Measurements from ENCODE around the gene VAX1. TPM values are rescaled to one million over a fixed set of nuclear protein-coding genes. Genes with fewer than 3 reads are reported as not detected.
"Not testable (repeated sequence)": the region's sequence is repeated elsewhere in the genome, so short reads cannot be mapped to it uniquely, and the experiment has no call there.

VAX1 gene
- total RNA-seq, 2 experiments from 2014 or later, result not detected

- DNase-seq, result no peak
- no peak for ATAC-seq
- H3K4me1 Mint-ChIP-seq, result no peaks in the 10 kb centered on the region
- no peaks in the 10 kb centered on the region for H3K36me3 Mint-ChIP-seq
- H3K27me3 Mint-ChIP-seq, result no peaks in the 10 kb centered on the region
- no peak overlapping the region for H3K4me3 Mint-ChIP-seq
- no peak overlapping the region for H3K27ac Mint-ChIP-seq
- CTCF ChIA-PET, result no interaction called here
- peaks cover 1% of the 10 kb centered on the region for H3K9me3 Mint-ChIP-seq (ENCODE audit: low read depth)
Observed at GRCh38 chr10:117107238-117107637, 30.8 kb downstream of the VAX1 start.

- ATAC-seq (no peak), DNase-seq (no peak)
- CTCF ChIA-PET, result no interaction called here
- no peaks in the 10 kb centered on the region for H3K27me3 Mint-ChIP-seq
- H3K4me1 Mint-ChIP-seq, result no peaks in the 10 kb centered on the region
- H3K36me3 Mint-ChIP-seq, result no peaks in the 10 kb centered on the region
- no peak overlapping the region for H3K4me3 Mint-ChIP-seq
- no peak overlapping the region for H3K27ac Mint-ChIP-seq
- H3K9me3 Mint-ChIP-seq (ENCODE audit: low read depth), result no peaks in the 10 kb centered on the region
Observed at GRCh38 chr10:117096599-117097201, 41.4 kb downstream of the VAX1 start.

GRCh38 chr10:117094856-117095255, 43.2 kb downstream of the VAX1 start:
- no peaks in the 10 kb centered on the region for H3K27me3 Mint-ChIP-seq
- no peak overlapping the region for H3K27ac Mint-ChIP-seq
- ATAC-seq (no peak), DNase-seq (no peak)
- H3K4me3 Mint-ChIP-seq, result no peak overlapping the region
- no peaks in the 10 kb centered on the region for H3K4me1 Mint-ChIP-seq
- H3K9me3 Mint-ChIP-seq (ENCODE audit: low read depth), result no peaks in the 10 kb centered on the region
- no peaks in the 10 kb centered on the region for H3K36me3 Mint-ChIP-seq
- CTCF ChIA-PET, result no interaction called here

- Mint-ChIP-seq H3K27me3 (no peaks in the 10 kb centered on the region), H3K36me3 (no peaks in the 10 kb centered on the region), H3K9me3 (ENCODE audit: low read depth) (no peaks in the 10 kb centered on the region), H3K4me3 (no peak overlapping the region), H3K4me1 (no peaks in the 10 kb centered on the region), H3K27ac (no peak overlapping the region)
- no peak for ATAC-seq
- DNase-seq, result no peak
- CTCF ChIA-PET, result no interaction called here
Observed at GRCh38 chr10:117092386-117092785, 45.7 kb downstream of the VAX1 start.

GRCh38 chr10:117090834-117091233, 47.2 kb downstream of the VAX1 start:
- H3K36me3 Mint-ChIP-seq, result no peaks in the 10 kb centered on the region
- DNase-seq, result no peak
- H3K27ac Mint-ChIP-seq, result no peak overlapping the region
- H3K9me3 Mint-ChIP-seq (ENCODE audit: low read depth), result no peaks in the 10 kb centered on the region
- H3K27me3 Mint-ChIP-seq, result no peaks in the 10 kb centered on the region
- no peaks in the 10 kb centered on the region for H3K4me1 Mint-ChIP-seq
- H3K4me3 Mint-ChIP-seq, result no peak overlapping the region
- ATAC-seq, result no peak
- CTCF ChIA-PET, result no interaction called here

GRCh38 chr10:117087521-117087920, 50.5 kb downstream of the VAX1 start:
- Mint-ChIP-seq H3K4me3 (no peak overlapping the region), H3K9me3 (ENCODE audit: low read depth) (peaks cover 5% of the 10 kb centered on the region), H3K27ac (no peak overlapping the region), H3K4me1 (no peaks in the 10 kb centered on the region), H3K27me3 (no peaks in the 10 kb centered on the region), H3K36me3 (no peaks in the 10 kb centered on the region)
- no peak for ATAC-seq
- no peak for DNase-seq
- CTCF ChIA-PET, result no interaction called here

GRCh38 chr10:117086546-117086945, 51.5 kb downstream of the VAX1 start:
- Mint-ChIP-seq H3K36me3 (no peaks in the 10 kb centered on the region), H3K27ac (no peak overlapping the region), H3K4me3 (no peak overlapping the region), H3K9me3 (ENCODE audit: low read depth) (peaks cover 5% of the 10 kb centered on the region), H3K27me3 (no peaks in the 10 kb centered on the region), H3K4me1 (no peaks in the 10 kb centered on the region)
- CTCF ChIA-PET, result no interaction called here
- ATAC-seq (no peak), DNase-seq (no peak)

GRCh38 chr10:117084421-117085246, 53.4 kb downstream of the VAX1 start:
- ATAC-seq; H3K36me3 Mint-ChIP-seq; H3K27me3 Mint-ChIP-seq; DNase-seq; H3K4me3 Mint-ChIP-seq; H3K9me3 Mint-ChIP-seq (ENCODE audit: low read depth); H3K4me1 Mint-ChIP-seq; H3K27ac Mint-ChIP-seq; CTCF ChIA-PET: not testable (repeated sequence)

Small RNA genes within 50 kb of the gene (microRNA-seq; reads per million reads assigned to microRNA genes)
- not detected for gene MIR3663

Other genes with a start within 250 kb of the VAX1 start
- gene SHTN1, start 133.1 kb downstream of the VAX1 start, total RNA-seq, result not detected
- not detected for gene KCNK18, start 59.2 kb upstream of the VAX1 start, total RNA-seq
- gene SLC18A2, start 102.8 kb upstream of the VAX1 start, total RNA-seq, result not detected
- gene PDZD8, start 237.2 kb upstream of the VAX1 start, total RNA-seq, result 10 to 100 TPM; 18.0 to 18.3 TPM

All from activated CD8-positive, alpha-beta memory T cell treated with anti-CD3 and anti-CD28 coated beads, Interleukin-2, amount 10 ng/mL, durations not matched to agents 7 days and 5 days (primary cell).